Omental fat pad (tissue), 4 donors: Measurements from ENCODE around the gene LDLR. TPM values are rescaled to one million over a fixed set of nuclear protein-coding genes. Genes with fewer than 3 reads are reported as not detected.
"Not testable (repeated sequence)": the region's sequence is repeated elsewhere in the genome, so short reads cannot be mapped to it uniquely, and the experiment has no call there.

Experiments
- ATAC-seq: fragments of 150-250 bp; one replicate; pipeline ENCODE4 v1.9.1; 2016; ENCODE audit warnings: mild to moderate bottlenecking, moderate library complexity; ENCODE audit not compliant: low FRiP score
- DNase-seq: peaks from one replicate; pipeline ENCODE4 v3.0.0-alpha.2; 2019; ENCODE audit warnings: low spot score
- total RNA-seq, 4 donors: library from RNA; depleted of rRNA; stranded (reverse); fragments of >200 nt; gene quantifications; one replicate each; pipeline ENCODE4 v1.1.0, GENCODE V29; 2016
- TF ChIP-seq, protein P1 (sequence below), 3 donors: fragments of 450-650 bp; IDR thresholded peaks; one replicate each; pipeline ENCODE4 v1.5.1; 2016 to 2017; ENCODE audit warnings: antibody characterized with exemption in 3 of 3, mild to moderate bottlenecking in 3 of 3, moderate library complexity in 2 of 3

Gene LDLR
- total RNA-seq, 4 donors from 2014 or later: 21.2 to 397 (median 114) TPM

DNA sequence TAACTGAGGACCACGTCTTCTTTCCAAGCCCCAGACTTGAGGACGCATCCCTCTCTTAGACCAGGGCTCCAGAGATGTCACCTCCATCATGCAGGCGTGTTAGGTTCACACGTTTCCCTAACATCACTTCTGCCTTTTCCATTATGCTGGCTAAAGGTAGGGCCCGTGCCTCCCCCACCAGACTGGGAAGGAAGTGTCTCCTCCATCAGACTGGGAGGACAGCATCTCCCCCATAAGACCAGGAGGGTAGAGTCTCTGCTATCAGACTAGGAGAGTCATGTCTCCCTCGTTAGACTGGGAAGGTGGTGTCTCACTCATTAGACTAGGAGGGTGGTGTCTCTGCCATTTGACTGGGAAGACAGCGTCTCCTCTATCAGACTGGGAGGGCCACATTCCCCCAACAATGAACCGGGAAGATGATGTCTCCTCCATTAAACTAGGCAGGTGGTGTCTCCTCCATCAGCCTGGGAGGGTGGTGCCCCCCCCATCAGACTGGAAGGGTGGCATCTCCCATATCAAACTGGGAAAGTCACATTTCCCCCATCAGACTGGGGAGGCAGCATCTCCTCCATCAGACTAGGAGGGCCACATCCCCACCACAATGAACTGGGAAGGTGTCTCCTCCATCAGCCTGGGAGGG, 84.4 kb downstream of the LDLR start:
- TF ChIP-seq, protein P1, sequence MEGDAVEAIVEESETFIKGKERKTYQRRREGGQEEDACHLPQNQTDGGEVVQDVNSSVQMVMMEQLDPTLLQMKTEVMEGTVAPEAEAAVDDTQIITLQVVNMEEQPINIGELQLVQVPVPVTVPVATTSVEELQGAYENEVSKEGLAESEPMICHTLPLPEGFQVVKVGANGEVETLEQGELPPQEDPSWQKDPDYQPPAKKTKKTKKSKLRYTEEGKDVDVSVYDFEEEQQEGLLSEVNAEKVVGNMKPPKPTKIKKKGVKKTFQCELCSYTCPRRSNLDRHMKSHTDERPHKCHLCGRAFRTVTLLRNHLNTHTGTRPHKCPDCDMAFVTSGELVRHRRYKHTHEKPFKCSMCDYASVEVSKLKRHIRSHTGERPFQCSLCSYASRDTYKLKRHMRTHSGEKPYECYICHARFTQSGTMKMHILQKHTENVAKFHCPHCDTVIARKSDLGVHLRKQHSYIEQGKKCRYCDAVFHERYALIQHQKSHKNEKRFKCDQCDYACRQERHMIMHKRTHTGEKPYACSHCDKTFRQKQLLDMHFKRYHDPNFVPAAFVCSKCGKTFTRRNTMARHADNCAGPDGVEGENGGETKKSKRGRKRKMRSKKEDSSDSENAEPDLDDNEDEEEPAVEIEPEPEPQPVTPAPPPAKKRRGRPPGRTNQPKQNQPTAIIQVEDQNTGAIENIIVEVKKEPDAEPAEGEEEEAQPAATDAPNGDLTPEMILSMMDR (IDR thresholded peaks at IDR 0.05): no peak
- ATAC-seq (no peak), DNase-seq (no peak)

DNA sequence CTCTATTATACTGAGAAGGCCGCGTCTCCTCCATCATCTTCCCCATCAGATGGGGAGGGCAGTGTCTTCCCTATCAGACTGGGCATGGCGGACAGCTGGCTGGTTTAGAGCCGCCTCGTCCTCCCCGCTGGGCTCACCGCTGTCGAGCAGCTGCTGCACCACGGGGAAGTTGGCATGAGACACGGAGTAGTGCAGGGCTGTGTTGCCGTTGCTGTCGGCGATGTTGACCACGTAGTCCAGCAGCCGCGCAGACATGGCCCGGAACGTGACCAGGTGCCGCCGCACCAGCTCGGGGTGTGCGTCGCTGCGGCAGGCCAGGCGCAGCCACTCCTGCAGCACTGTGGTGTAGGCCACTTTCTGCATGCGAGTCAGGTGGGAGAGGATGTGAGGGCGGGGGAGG, 85.1 kb downstream of the LDLR start:
- ATAC-seq: no peak
- TF ChIP-seq, protein P1 (IDR thresholded peaks at IDR 0.05): no peak
- DNase-seq: no peak

DNA sequence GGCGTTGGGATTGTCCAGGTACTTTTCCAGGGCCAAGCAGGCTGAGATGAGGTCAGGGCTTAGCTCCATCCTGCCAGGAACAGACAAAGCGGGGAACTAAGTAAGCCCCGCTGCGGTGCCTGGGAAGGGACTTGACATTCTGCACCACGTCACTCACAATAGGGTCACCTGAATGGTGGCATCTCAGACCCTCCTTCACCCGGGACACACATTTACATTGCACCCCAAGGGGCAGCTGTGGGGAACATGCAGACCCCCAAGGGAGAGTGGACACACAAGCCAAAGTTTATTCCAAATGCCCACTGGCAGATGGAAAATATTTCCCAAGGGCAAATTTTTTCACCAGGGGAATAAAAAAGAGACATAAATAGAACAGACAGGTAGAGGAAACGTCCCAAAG, 86.7 kb downstream of the LDLR start:
- DNase-seq: no peak
- TF ChIP-seq, protein P1 (IDR thresholded peaks at IDR 0.05): no peak
- ATAC-seq: no peak

DNA sequence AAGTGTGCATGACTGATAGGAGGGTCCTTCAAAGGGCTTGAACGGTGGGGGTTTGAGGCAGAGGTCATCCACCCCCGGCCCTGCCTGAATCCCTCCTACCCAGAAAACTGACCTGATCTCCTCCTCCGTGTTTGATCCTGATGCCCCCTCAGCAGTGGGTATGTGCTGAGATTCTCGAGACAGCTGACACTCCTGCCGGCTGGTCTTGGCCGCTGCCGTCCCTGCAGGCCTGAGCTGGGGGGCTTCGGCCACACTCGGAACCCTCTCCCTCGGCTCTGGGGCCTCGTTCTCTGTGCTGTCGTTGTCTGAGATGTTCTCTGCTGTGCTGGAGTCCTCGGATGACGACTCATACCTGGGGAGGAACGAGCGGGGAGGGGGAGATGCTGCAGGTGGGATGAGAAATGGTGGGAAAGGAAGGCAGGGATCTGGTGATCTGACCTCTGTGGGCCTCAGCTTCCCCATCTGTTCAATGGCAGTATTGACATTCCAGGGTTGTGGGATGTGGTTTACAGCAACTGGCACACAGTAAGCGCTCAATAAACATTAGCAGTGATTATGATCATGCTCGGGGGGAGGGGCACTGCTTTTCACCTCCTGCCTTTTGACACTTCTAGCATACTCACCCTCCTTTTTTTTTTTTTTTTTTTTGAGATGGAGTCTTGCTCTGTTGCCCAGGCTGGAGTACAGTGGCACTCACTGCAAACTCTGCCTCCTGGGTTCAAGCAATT, 87.4 kb downstream of the LDLR start:
- DNase-seq (no peak), ATAC-seq (no peak)
- TF ChIP-seq, protein P1 (IDR thresholded peaks at IDR 0.05): no peak

DNA sequence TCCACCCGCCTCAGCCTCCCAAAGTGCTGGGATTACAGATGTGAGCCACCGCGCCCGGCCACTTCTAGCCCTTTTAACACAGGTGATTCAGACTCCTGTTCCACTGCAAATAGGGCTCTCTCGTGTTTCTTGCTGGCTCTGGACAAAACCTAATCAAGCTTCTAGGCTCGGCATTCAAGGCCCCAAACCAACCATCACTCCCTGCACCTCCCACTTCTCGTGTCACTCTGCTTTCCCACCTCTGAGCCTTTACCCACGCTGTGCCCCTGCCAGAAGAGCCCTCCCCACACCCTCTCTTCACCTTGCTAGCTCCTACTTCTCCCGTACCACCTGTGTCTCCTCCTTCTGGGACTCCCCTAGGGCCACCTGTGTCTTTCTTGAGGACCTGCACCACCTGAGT, 88.3 kb downstream of the LDLR start:
- DNase-seq: no peak
- TF ChIP-seq, protein P1 (IDR thresholded peaks at IDR 0.05): no peak
- no peak for ATAC-seq

DNA sequence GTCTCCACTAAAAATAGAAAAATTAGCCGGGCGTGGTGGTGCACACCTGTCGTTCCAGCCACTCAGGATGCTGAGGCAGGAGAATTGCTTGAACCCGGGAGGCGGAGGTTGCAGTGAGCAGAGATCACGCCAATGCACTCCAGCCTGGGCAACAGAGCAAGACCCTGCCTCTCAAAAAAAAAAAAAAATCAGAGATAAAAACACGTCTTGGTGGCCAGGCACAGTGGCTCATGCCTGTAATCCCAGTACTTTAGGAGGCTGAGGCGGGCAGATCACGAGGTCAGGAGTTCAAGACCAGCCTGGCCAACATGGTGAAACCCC, 89.8 kb downstream of the LDLR start:
- DNase-seq, ATAC-seq: not testable (repeated sequence)

DNA sequence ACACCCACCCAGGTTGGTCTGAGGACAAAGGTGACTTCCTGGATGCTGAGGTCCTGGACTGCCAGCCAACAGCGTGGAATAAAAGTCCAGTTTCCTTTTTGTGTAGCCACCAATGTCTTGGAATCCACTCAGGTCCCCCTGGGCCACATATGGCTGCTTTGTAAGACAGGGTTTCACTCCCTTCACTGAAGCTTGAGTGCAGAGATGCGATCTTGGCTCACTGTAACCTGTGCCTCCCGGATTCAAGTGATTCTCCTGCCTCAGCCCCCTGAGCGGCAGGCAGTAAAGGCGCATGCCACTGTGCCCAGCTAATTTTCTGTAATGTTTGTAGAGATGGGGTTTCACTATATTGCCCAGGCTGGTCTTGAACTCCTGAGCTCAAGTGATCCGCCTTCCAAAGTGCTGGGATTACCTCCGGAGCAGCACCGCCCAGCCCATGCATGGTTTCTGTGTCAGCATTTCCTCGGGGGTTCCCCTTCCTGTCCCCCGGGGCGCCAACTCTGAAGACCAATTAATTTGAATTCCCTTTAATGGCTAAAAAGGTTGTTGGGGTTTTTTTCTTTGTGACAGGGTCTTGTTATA, 90.5 kb downstream of the LDLR start:
- DNase-seq (no peak), ATAC-seq (no peak)
- TF ChIP-seq, protein P1 (IDR thresholded peaks at IDR 0.05): no peak
